ENCODE measurements around the gene GANAB.
A peak's percentile ranks its signal among the peaks of the same experiment; 100 is the strongest.

Gene GANAB

DNA sequence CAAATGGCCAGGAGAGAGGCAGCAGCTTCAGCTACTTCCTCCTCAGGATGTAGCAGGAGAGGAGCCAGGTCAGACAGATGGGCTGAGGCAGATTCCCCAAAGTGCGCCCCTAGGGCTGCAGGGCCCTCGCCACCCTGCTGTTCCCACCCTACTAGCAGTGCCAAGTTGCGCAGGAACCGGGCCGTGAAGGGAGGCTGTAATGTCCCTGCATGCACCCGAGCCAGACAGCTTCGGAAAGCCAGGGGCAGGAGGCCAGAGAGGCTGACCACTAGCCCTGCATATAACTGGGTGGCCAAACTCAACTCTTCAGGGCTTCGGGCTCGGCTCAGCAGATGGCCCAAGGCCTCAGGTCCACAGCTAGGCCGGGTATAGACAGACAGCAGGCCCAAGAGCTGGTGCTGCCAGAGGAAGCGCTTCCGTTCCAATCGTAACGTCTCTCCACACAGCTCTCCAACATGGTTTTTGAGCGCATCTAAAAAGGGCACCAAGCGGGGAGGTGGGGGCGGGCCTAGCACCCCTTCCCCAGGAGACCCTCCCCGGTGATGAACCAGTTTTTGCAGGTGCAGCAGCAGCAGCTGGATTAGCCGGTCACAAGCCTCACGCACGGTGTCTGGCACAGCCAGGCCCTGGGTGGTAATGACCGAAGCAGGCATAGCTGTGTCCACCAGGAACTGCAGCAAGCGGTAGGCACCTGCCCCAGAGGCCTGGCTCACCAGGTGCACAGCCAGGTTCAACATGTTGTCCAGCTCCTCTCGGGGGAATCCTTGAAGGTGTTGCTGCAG lies 2.0 kb upstream of the GANAB start:
- Histone ChIP-seq H3K4me3 (ENCODE audit: low read length) (no peak overlapping the region), H3K9me3 (ENCODE audit: insufficient read depth, low read depth, low read length) (no peaks in the 10 kb centered on the region), H3K27me3 (ENCODE audit: insufficient read depth, low read length) (no peaks in the 10 kb centered on the region), H3K36me3 (ENCODE audit: insufficient read depth, low read length) (peaks cover 40% of the 10 kb centered on the region), H3K9ac (ENCODE audit: low read depth, low read length) (no peak overlapping the region), H3K4me1 (ENCODE audit: insufficient read depth, low read length) (no peaks in the 10 kb centered on the region), H3K27ac (ENCODE audit: low read depth, low read length) (no peak overlapping the region)
- 95% methylated on average over 24 of the region's 24 CpGs for WGBS

DNA sequence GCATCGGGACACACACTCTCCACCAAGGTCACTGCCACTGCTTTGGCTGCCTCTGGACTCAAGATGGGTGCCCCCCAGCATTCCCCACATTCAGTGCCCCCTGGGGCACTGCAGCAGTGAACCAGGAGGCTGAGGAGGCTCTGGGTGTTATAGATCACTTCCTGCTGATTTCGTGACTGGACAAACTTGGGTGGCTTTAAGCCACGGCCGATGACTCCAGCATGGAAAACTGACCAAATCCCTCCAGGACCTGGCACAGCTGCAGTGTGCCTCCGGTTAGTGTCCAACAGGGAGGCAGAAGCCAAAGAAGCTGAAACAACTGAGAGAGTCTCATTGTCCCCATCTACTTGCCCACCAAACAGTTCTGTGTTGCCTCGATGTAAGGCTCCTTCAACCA lies 1.2 kb upstream of the GANAB start:
- WGBS = 93% methylated on average over 6 of the region's 6 CpGs

DNA sequence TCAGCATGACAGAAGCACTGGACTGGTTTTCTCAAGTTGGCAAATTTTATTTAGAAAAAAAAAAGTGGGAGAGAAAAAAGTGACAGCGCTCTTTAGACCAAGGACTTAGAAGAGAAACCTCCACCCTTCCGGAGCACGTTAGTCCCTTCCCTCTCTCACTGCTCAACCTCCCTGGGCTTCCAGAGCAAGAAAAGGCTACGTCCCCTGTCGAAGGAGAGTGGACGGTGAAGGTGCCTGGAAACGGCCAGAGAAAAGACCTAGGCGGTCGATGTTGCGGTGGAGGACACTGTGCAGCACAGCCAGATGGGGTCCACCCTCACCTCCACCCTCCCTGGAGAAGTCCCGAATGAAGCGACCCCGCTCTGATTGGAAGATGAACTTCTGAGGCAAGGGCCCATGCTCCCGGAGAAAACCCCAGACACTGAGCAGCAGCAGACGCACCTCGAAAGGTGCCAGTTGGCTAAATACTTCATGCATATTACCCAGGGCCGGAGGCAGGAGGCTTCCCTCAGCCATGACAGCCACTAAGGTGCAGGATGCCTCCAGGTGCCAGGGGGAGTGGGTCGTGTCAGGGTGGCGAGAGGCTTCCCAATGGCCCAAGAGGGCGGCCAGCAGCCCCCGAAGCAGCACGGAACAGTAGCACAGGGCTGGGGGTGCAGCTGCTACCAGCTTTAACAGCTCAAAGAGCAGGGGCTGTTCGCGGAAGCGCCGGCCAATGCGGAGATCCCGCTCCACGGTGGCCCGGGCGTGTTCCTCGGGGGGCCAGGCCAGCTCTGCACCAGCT lies 604 bp upstream of the GANAB start:
- 78% methylated on average over 31 of the region's 32 CpGs for WGBS
- Histone ChIP-seq H3K9me3 (ENCODE audit: insufficient read depth, low read depth, low read length) (no peaks in the 10 kb centered on the region), H3K4me1 (ENCODE audit: insufficient read depth, low read length) (no peaks in the 10 kb centered on the region), H3K9ac (ENCODE audit: low read depth, low read length) (no peak overlapping the region), H3K36me3 (ENCODE audit: insufficient read depth, low read length) (peaks cover 48% of the 10 kb centered on the region), H3K27me3 (ENCODE audit: insufficient read depth, low read length) (no peaks in the 10 kb centered on the region), H3K27ac (ENCODE audit: low read depth, low read length) (peak overlapping the region; percentile 16; the same call in 1 of the 2 replicates), H3K4me3 (ENCODE audit: low read length) (0 out of 2 replicates have a peak overlapping the region, but pooled peaks have one; percentile 28)

More for the DNA sequence above, 1.2 kb upstream of the GANAB start:
- H3K9me3 ChIP-seq (ENCODE audit: insufficient read depth, low read depth, low read length) = no peaks in the 10 kb centered on the region
- no peaks in the 10 kb centered on the region for H3K27me3 ChIP-seq (ENCODE audit: insufficient read depth, low read length)
- H3K36me3 ChIP-seq (ENCODE audit: insufficient read depth, low read length) = peaks cover 47% of the 10 kb centered on the region
- no peak overlapping the region for H3K4me3 ChIP-seq (ENCODE audit: low read length)
- H3K4me1 ChIP-seq (ENCODE audit: insufficient read depth, low read length) = no peaks in the 10 kb centered on the region
- no peak overlapping the region for H3K27ac ChIP-seq (ENCODE audit: low read depth, low read length)
- no peak overlapping the region for H3K9ac ChIP-seq (ENCODE audit: low read depth, low read length)

DNA sequence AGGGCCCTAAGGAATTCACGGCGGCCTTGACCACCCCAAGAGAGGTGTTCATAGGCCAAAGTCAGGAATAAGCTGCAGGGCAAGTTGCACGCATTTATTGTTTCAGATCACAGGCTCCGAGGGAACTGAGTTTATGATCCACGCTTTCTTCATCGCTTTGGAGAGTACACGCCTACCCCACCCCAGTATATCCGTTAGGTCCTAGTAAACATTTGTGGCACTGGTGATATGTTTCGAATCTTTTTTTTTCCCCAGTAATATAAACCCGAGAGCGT lies 805 bp downstream of the GANAB start:
- H3K9ac ChIP-seq (ENCODE audit: low read depth, low read length) = peak overlapping the region; percentile 99
- 28% methylated on average over 11 of the region's 11 CpGs for WGBS
- peaks cover 46% of the 10 kb centered on the region for H3K36me3 ChIP-seq (ENCODE audit: insufficient read depth, low read length)

DNA sequence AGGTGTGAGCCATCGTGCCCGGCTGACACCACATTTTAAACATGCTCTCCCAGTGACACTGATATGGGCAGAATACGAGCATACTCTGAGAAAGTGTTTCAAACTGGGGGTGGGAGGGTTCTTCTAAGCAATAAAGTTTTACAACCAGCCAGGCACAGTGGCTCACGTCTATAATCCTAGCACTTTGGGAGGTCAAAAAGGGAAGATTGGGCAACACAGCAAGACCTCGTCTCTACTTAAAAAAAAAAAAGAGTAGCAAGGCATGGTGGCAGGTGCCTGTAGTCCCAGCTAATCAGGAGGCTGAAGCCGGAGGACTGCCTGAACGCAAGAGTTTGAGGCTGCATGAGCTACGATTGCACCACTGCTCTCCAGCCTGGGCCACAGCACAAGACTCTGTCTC lies 2.2 kb downstream of the GANAB start:
- Histone ChIP-seq H3K27ac (ENCODE audit: low read depth, low read length) (no peak overlapping the region), H3K27me3 (ENCODE audit: insufficient read depth, low read length) (no peaks in the 10 kb centered on the region), H3K36me3 (ENCODE audit: insufficient read depth, low read length) (peaks cover 45% of the 10 kb centered on the region), H3K9ac (ENCODE audit: low read depth, low read length) (no peak overlapping the region), H3K4me1 (ENCODE audit: insufficient read depth, low read length) (no peaks in the 10 kb centered on the region), H3K4me3 (ENCODE audit: low read length) (no peak overlapping the region), H3K9me3 (ENCODE audit: insufficient read depth, low read depth, low read length) (no peaks in the 10 kb centered on the region)
- 98% methylated on average over 8 of the region's 8 CpGs for WGBS

More for the DNA sequence above, 805 bp downstream of the GANAB start:
- H3K27me3 ChIP-seq (ENCODE audit: insufficient read depth, low read length) = no peaks in the 10 kb centered on the region
- H3K4me1 ChIP-seq (ENCODE audit: insufficient read depth, low read length) = no peaks in the 10 kb centered on the region
- no peaks in the 10 kb centered on the region for H3K9me3 ChIP-seq (ENCODE audit: insufficient read depth, low read depth, low read length)
- peak overlapping the region; percentile 93 for H3K27ac ChIP-seq (ENCODE audit: low read depth, low read length)
- H3K4me3 ChIP-seq (ENCODE audit: low read length) = peak overlapping the region; percentile 92

DNA sequence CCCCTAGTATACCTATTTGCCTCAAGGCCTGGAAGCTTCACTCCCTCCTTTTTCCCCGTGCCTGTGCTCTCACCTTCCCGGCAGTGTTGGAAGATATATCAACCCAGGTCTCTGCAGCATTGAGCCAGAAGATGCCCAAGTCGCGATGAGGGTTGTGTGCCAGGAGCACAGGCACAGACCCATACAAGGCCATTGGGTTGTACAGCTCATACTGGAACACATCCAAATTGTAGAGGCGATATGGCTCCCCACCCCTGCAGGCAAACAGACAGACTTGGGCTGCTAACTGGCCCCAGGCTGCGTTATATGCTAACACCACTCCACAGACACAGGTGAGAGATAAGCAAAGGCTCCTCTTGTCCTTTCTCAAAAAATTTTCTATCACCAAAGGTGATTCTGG lies 13.9 kb downstream of the GANAB start:
- H3K9me3 ChIP-seq (ENCODE audit: insufficient read depth, low read depth, low read length) = no peaks in the 10 kb centered on the region
- H3K27me3 ChIP-seq (ENCODE audit: insufficient read depth, low read length) = no peaks in the 10 kb centered on the region
- no peak overlapping the region for H3K27ac ChIP-seq (ENCODE audit: low read depth, low read length)
- H3K9ac ChIP-seq (ENCODE audit: low read depth, low read length) = no peak overlapping the region
- H3K36me3 ChIP-seq (ENCODE audit: insufficient read depth, low read length) = peaks cover 98% of the 10 kb centered on the region
- H3K4me3 ChIP-seq (ENCODE audit: low read length) = no peak overlapping the region
- 97% methylated on average over 6 of the region's 6 CpGs for WGBS
- H3K4me1 ChIP-seq (ENCODE audit: insufficient read depth, low read length) = no peaks in the 10 kb centered on the region

DNA sequence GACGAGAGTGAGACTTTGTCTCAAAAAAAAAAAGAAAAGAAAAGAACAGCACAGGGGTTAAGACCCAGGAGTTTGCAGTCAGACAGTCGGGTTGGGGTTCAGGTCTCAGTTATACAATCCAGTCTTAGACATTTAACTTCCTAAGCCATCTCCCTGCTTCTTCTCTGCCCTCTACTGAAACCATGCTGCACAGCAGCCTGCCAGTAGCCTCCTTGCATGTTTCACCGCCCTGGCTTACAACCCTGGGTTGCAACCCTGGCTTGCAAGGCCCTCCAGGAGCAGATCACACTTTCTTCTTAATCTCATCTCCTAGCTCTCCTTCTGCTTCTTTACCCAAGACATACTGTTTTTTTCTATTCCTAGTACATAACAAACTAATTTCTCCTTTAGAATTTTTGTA lies 18.7 kb downstream of the GANAB start:
- H3K27me3 ChIP-seq (ENCODE audit: insufficient read depth, low read length) = no peaks in the 10 kb centered on the region
- peaks cover 78% of the 10 kb centered on the region for H3K36me3 ChIP-seq (ENCODE audit: insufficient read depth, low read length)
- no peaks in the 10 kb centered on the region for H3K9me3 ChIP-seq (ENCODE audit: insufficient read depth, low read depth, low read length)
- no peaks in the 10 kb centered on the region for H3K4me1 ChIP-seq (ENCODE audit: insufficient read depth, low read length)
- no peak overlapping the region for H3K9ac ChIP-seq (ENCODE audit: low read depth, low read length)
- WGBS = 92% methylated on average over 3 of the region's 3 CpGs
- no peak overlapping the region for H3K4me3 ChIP-seq (ENCODE audit: low read length)
- no peak overlapping the region for H3K27ac ChIP-seq (ENCODE audit: low read depth, low read length)

DNA sequence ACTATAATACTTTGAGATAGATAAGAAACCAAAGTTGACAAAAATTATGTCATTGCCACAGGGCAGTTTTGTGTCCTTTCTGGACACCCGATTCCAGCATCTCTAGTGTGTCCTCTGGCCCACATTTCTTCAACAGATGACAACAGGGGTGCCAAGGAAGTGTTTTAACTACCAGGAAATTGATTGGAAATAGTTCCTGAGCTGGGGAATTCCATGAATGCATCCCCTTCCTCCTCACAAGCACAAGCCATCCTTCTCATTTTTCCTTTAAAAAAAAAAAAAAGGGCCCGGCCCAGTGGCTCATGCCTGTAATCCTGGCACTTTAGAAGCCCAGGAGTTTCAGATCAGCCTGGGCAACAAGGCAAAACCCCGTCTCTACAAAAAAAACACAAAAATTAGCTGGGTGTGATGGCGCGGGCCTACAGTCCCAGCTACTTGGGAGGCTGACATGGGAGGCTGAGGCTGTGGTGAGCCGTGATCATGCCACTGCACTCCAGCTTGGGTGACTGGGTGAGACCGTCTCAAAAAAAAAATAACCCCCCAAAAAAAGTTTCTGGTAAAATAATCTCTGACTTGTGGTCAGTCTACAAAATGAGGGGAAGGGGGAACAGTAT lies 23.8 kb downstream of the GANAB start:
- Histone ChIP-seq H3K36me3 (ENCODE audit: insufficient read depth, low read length) (peaks cover 27% of the 10 kb centered on the region), H3K4me1 (ENCODE audit: insufficient read depth, low read length) (peaks cover 10% of the 10 kb centered on the region; the same call in 1 of the 2 replicates), H3K9ac (ENCODE audit: low read depth, low read length) (peak overlapping the region; percentile 21), H3K27ac (ENCODE audit: low read depth, low read length) (peak overlapping the region; percentile 91), H3K9me3 (ENCODE audit: insufficient read depth, low read depth, low read length) (no peaks in the 10 kb centered on the region), H3K27me3 (ENCODE audit: insufficient read depth, low read length) (no peaks in the 10 kb centered on the region), H3K4me3 (ENCODE audit: low read length) (peak overlapping the region; percentile 93)
- 87% methylated on average over 6 of the region's 7 CpGs for WGBS

DNA sequence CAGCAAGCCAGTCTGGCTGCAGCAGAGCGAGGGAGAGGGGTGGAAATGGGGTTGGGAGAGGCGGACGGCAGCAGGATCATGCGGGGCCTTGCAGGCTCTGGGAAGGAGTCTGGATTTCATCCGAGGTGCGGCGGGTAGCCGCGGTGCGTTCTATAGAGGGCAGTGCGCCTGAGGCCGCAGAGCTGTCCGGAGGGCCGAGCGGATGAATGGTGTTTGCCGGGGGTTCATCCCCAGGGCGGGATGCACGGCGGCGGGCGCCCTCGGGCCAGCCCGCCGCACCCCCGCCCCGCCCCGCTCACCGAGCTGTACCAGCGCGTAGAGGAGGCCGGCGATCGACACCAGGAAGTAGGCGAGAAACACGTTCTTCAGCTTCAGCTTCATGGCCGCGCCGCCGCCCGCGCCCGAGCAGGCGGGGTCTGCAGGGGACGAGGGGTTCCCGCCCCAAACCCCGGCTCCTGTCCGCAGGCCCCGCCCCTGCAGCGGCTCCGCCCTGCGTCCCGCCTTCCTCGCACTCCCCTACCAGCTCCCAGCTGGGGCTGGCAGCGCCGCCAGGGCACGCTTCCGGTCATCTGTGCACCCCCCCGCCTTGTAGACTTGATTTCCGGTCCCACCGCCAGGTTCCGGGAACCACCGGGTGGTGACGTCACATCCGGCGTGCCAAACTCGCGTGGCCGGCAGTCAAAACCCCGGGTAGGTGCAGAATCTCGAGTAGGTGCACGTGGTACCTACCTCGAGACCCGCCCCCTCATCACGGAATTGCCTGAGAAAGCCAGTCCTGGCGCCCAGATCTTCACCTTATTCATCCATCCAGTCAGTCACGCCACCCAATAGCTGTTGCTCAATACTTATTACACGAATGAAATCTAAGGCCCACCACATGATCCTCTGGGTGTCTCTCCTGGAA lies 24.6 kb downstream of the GANAB start, which contains the start of gene B3GAT3:
Gene B3GAT3 (minus strand): TSS at position 420 of the 904 bp plus-strand sequence. CDS start 39 bp downstream, at position 381.
- Histone ChIP-seq H3K27me3 (ENCODE audit: insufficient read depth, low read length) (no peaks in the 10 kb centered on the region), H3K27ac (ENCODE audit: low read depth, low read length) (peak within 1 kb of the TSS; percentile 91), H3K9ac (ENCODE audit: low read depth, low read length) (peak within 1 kb of the TSS; percentile 87), H3K4me3 (ENCODE audit: low read length) (peak within 1 kb of the TSS; percentile 93), H3K9me3 (ENCODE audit: insufficient read depth, low read depth, low read length) (no peaks in the 10 kb centered on the region), H3K36me3 (ENCODE audit: insufficient read depth, low read length) (peaks cover 20% of the 10 kb centered on the region), H3K4me1 (ENCODE audit: insufficient read depth, low read length) (peaks cover 10% of the 10 kb centered on the region; the same call in 1 of the 2 replicates)
- WGBS = 3% methylated on average over 77 of the region's 77 CpGs

DNA sequence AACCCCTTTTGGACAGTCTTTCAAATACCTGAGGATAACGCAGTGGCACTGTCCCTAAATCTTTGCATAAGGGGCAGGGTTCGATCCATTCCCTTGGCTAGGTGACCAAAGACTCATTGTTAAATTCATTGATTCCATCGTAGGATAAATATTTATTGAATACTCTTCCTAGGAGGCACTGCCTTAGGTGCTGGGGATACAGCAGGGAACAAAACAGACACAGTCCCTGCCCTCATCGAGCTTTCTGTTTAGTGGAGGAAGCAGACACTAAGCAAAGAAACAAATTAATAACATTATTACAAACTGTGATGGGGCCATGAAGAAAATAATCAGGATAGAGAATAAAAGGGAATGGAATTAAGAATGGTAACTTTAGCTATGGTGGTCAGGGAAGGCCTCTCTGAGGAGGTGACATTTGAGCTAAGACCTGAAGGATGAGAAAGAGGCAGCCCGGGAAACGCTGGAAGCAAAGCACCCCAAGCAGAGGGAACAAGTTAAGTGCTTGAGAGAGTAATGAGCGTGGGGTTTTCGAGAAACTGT lies 25.3 kb downstream of the GANAB start:
- Histone ChIP-seq H3K4me3 (ENCODE audit: low read length) (peak overlapping the region; percentile 93), H3K4me1 (ENCODE audit: insufficient read depth, low read length) (peaks cover 10% of the 10 kb centered on the region; the same call in 1 of the 2 replicates), H3K27ac (ENCODE audit: low read depth, low read length) (peak overlapping the region; percentile 91), H3K36me3 (ENCODE audit: insufficient read depth, low read length) (peaks cover 17% of the 10 kb centered on the region), H3K27me3 (ENCODE audit: insufficient read depth, low read length) (no peaks in the 10 kb centered on the region), H3K9me3 (ENCODE audit: insufficient read depth, low read depth, low read length) (no peaks in the 10 kb centered on the region), H3K9ac (ENCODE audit: low read depth, low read length) (peak overlapping the region; percentile 87)
- 30% methylated on average over 6 of the region's 8 CpGs for WGBS

Measured in HUES64 (cell line).